ENCODE results near the gene TMEM253. TPM values are rescaled to one million over a fixed set of nuclear protein-coding genes. Genes with fewer than 3 reads are reported as not detected.

TMEM253 gene
- not detected in 2 replicates for total RNA-seq

DNA sequence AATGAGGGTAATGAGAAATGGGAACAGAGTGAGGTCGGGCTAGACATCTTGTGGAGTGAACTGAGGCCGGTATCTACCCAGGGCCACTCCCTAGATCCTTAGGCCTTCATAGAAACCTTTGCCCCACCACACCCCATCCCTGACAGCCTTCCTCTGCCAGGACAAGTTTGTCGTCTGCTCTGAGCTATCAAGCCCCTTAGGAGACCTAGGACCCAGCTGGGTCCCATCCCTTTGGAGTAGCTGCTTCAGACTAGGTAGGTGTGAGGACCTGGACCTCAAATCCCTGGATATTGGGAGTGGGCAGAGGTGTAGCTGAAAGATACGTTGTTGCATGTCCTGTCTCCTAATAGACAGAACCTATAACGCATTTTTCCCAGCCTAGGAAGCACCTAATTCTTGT lies at the start of gene TMEM253:
Gene TMEM253, plus strand, starts transcription at position 136 of the 400 bp plus-strand sequence. CDS start 278 bp downstream, outside the sequence.

GRCh38 chr14:21057803-21058675 lies 42.8 kb upstream of the TMEM253 start, which contains the start of gene RNASE8:
RNASE8 (plus strand) TSS chr14:21057822; CDS start chr14:21057893, 71 bp downstream.

DNA sequence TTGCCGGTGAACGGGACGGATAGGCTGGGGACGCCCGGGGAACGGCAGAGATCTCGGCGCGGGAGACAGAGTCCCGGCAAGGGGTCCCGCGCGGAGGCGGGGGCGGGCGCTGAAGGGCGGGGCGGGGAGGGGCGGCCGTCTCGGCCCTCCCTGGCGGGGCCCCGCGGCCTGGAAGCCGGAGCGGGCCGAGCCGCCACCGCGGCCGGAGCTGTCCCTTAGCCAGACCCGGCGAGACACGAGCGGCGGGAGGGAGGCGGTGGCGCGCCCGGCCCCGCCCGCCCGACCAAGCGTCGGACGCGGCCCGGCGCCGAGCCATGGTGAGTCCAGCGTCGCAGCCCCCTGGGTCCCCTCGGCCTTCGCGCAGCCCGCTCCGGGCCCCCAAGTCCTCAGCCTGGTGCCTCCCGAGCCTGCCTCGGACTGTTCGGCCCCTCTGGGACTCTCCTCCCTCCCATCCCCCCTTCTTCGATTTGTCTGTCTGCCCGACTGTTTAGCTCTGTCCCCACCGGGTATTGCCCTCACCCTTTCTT lies 30.7 kb upstream of the TMEM253 start, which contains the start of gene ARHGEF40:
Gene ARHGEF40, plus strand, starts transcription at position 222 of the 527 bp plus-strand sequence. Its CDS starts 93 bp downstream, at position 315.

GRCh38 chr14:21098076-21098891 lies 2.6 kb upstream of the TMEM253 start, which contains the start of gene ZNF219:
ZNF219 (minus strand) TSS chr14:21098655; CDS start chr14:21093591, 5,064 bp downstream.

Other genes with a start within 250 kb of the TMEM253 start
- gene RNASE3, start 209.7 kb upstream of the TMEM253 start, total RNA-seq, result not detected in 2 replicates
- not detected in 2 replicates for gene RNASE2, start 145.6 kb upstream of the TMEM253 start, total RNA-seq
- gene METTL17, start 111.1 kb upstream of the TMEM253 start, total RNA-seq, result 52.3 TPM in 2 replicates
- gene SLC39A2, start 101.8 kb upstream of the TMEM253 start, total RNA-seq, result not detected in 2 replicates
- 0.69 TPM in 1 of 2 replicates, not detected in the other for gene NDRG2, start 76.0 kb upstream of the TMEM253 start, total RNA-seq
- gene TPPP2, start 70.8 kb upstream of the TMEM253 start, total RNA-seq, result not detected in 2 replicates
- not detected in 2 replicates for gene RNASE13, start 66.3 kb upstream of the TMEM253 start, total RNA-seq
- gene RNASE7, start 58.7 kb upstream of the TMEM253 start, total RNA-seq, result not detected in 2 replicates
- not detected in 2 replicates for gene RNASE8, start 43.2 kb upstream of the TMEM253 start, total RNA-seq
- 4.5 and 6.0 TPM in 2 replicates for gene ARHGEF40, start 30.8 kb upstream of the TMEM253 start, total RNA-seq
- gene ZNF219, start 2.4 kb upstream of the TMEM253 start, total RNA-seq, result 7.1 and 14.8 TPM in 2 replicates
- gene OR5AU1, start 55.0 kb downstream of the TMEM253 start, total RNA-seq, result not detected in 2 replicates
- gene HNRNPC, start 168.4 kb downstream of the TMEM253 start, total RNA-seq, result 903 and 941 TPM in 2 replicates
- gene RPGRIP1, start 179.0 kb downstream of the TMEM253 start, total RNA-seq, result 0.05 TPM in 1 of 2 replicates, not detected in the other

Data from mammary microvascular endothelial cell (primary cell).